Spinal cord (tissue), 10 donors: ENCODE data around the gene KRT6A. TPM values are rescaled to one million over a fixed set of nuclear protein-coding genes. Genes with fewer than 3 reads are reported as not detected.
"Not testable (repeated sequence)": the region's sequence is repeated elsewhere in the genome, so short reads cannot be mapped to it uniquely, and the experiment has no call there.

ENCODE experiments used
- DNase-seq, 6 donors: peaks; one replicate each; pipeline versions ENCODE4 v3.0.0 to v3.0.0-alpha.2; 2013 to 2015; ENCODE audit warnings: low spot score in 6 of 6, low read depth in 4 of 6
- H3K27ac ChIP-seq: one replicate; pipeline ENCODE4 v1.5.1; 2013; ENCODE audit warnings: low read depth, low read length, control low read depth
- H3K27me3 ChIP-seq: one replicate; pipeline ENCODE4 v1.6.1; 2013; ENCODE audit warnings: low read length; ENCODE audit not compliant: control insufficient read depth, insufficient read depth
- H3K36me3 ChIP-seq: one replicate; pipeline ENCODE4 v1.6.1; 2013; ENCODE audit warnings: low read length; ENCODE audit not compliant: control insufficient read depth, insufficient read depth
- H3K4me1 ChIP-seq: one replicate; pipeline ENCODE4 v1.6.1; 2013; ENCODE audit warnings: low read length; ENCODE audit not compliant: control insufficient read depth, insufficient read depth
- H3K4me3 ChIP-seq: one replicate; pipeline ENCODE4 v1.5.1; 2013; ENCODE audit warnings: low read depth, low read length, control low read depth
- H3K9me3 ChIP-seq: one replicate; pipeline ENCODE4 v1.6.1; 2013; ENCODE audit warnings: low read length; ENCODE audit not compliant: control insufficient read depth, insufficient read depth
- WGBS: methylation state at CpG from one replicate; pipeline ENCODE4 v1.1.5; 2013; ENCODE audit warnings: missing lambda C conversion rate; ENCODE audit not compliant: insufficient coverage; 5-methylcytosine and 5-hydroxymethylcytosine counted together
- polyA plus RNA-seq, 2 donors: library from polyadenylated mRNA; unstranded; fragments of 120-200 nt; gene quantifications; one replicate each; pipeline ENCODE4 v1.2.1, GENCODE V29; 2013; ENCODE audit not compliant: insufficient read length in 2 of 2
- total RNA-seq, 2 donors: library from RNA; depleted of rRNA in 1 of 2; stranded (reverse); fragments of 120-200 nt in 1 of 2; fragments of >200 nt in 1 of 2; gene quantifications; one replicate each; pipeline versions ENCODE4 v1.2.3 to v1.2.4, GENCODE V29; 2013 to 2014
- donor health status: healthy.

Gene KRT6A
- total and polyA plus RNA-seq, 4 donors, result not detected

DNA sequence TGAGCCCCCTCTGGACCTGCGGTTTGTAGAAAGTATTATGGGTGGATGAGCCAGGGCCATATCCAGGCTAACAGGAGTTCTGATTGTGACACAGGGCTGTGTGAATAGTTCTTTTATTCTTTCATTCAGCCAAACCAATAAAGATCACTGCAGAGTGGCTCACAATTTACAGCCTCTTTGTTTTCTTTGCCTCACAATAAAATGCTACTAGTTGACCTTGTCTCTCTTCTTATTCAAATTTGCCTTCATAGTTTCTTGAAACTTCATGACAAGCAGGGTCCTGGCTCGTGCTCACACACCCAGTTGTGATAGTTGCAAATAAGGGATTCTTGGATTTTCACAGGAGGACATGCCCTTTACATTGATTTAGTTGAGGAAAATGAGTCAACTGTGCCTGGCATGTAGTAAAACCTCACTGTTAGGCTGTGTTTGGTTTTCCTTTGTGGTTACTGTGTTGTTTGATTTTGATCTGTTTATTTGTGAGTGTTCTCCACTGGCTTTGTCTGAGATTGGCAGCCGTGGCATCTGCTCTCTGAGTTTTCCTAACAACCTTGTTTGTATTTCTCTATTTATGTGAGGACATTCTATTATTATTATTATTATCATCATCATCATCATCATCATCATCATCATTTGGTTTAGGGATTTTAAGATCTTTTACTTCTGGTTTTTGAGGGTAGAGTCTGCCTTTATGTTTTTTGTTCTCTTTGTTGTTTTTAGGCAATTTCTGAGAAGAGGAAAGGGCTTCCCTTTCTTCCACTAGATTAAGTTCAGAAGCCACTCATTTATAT is 38.5 kb downstream of the KRT6A start:
- 29% methylated on average over 1 of the region's 3 CpGs for WGBS
- Histone ChIP-seq H3K27me3 (no peaks in the 10 kb centered on the region), H3K4me3 (no peak overlapping the region), H3K36me3 (no peaks in the 10 kb centered on the region), H3K27ac (no peak overlapping the region), H3K9me3 (no peaks in the 10 kb centered on the region), H3K4me1 (no peaks in the 10 kb centered on the region)
- no peak for DNase-seq

DNA sequence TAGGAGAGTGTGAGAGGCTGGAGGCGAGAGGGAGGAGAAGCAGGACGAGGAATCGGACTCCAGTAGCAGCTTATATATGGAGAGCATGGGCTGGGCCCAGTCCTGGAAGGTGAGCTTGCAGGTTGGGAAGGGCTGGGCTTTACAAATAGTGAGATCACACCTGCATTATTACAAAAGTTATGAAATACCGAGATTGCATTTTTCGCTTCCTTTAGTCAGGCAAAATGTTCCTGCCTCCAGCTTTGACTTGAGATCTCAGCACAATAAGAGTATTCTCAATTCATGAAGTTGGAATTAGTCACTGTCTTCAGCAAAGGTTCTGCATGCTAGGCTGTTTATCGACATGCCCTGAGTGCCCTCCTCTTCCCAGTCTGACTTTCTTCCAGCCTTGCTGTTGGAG is 41.0 kb downstream of the KRT6A start, which contains the start of gene KRT6B:
TSS of gene KRT6B (minus strand) at position 46 of the 400 bp plus-strand sequence. CDS start 68 bp downstream, outside the sequence.
- DNase-seq, result no peak
- Histone ChIP-seq H3K27ac (no peak within 1 kb of the TSS), H3K9me3 (no peaks in the 10 kb centered on the region), H3K4me1 (no peaks in the 10 kb centered on the region), H3K36me3 (no peaks in the 10 kb centered on the region), H3K4me3 (no peak within 1 kb of the TSS), H3K27me3 (no peaks in the 10 kb centered on the region)
- 86% methylated on average over 4 of the region's 6 CpGs for WGBS

DNA sequence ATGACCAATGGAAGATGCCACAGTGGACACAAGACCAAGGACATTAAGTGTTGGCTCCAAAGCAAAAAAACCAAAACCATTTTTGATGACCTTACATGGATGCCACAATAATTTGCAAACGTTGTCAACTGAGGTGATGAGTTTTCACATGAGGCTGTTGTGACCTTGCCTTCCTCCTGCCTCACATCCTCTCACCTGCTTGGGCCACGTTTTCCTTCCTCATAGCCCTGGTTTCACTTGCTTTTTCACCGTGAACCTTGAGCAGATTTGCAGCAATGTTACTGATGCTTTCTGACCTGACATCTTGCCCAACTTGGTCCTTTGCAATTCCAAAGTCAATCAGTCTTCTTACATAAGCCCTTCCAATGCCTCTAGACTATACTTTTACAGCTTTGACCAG is 44.8 kb downstream of the KRT6A start:
- Histone ChIP-seq H3K4me3 (no peak overlapping the region), H3K4me1 (no peaks in the 10 kb centered on the region), H3K36me3 (no peaks in the 10 kb centered on the region), H3K9me3 (no peaks in the 10 kb centered on the region), H3K27me3 (no peaks in the 10 kb centered on the region), H3K27ac (no peak overlapping the region)
- WGBS, result 73% methylated on average over 3 of the region's 3 CpGs
- DNase-seq, result no peak

DNA sequence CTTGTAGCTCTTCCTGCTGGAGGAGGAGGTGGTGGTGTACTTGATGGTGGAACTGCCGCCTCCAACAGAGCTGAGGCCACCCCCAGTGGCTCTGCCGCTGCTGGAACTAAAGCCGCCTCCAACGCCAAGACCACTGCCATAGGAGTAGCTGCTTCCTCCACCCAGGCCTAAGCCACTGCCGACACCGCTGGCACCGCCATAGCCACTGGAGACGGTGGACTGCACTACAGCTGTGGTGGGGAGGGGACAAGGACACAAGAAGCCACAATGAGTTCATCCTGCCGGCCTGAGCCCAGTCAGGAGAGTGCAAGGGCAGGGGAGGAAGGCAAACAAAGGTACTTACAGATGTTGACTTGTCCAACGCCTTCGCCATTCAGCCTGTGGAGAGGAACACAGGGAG is 45.9 kb downstream of the KRT6A start:
- H3K4me3 ChIP-seq, H3K4me1 ChIP-seq, H3K27me3 ChIP-seq, H3K9me3 ChIP-seq, H3K27ac ChIP-seq, H3K36me3 ChIP-seq, DNase-seq: not testable (repeated sequence)
- 85% methylated on average over 4 of the region's 11 CpGs for WGBS

DNA sequence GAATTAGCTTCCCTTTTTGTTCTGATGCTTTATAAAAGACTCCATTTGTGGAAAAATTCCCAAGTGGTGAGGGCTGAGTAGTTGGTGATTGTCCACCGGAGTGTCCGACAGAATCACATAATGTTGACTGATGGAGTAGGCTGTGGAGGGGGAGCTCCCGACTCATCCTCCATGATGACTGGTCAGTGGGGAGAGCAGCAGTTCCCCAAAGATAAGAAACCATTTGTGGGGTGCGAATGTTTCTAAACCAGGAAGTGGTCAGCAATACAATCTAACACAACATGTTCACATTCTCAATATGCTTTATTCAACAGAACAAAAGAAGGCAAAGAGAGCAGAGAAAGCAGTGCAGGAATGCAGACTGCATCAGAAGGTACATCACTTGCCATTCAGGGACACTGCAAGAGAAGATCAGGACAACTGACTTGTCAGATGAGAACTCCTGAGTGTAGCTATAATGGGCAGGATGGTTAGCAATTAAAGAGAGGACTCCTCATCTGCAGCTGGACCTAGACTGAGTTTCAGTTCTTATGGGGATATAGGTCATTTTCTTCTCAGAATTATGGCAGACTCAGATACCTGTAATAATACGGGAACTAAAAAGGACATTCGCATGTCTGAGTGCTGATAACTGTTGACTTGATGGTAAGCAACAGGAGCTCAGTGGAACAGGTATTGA is 46.6 kb downstream of the KRT6A start:
- H3K9me3 ChIP-seq, result no peaks in the 10 kb centered on the region
- no peak for DNase-seq
- no peaks in the 10 kb centered on the region for H3K27me3 ChIP-seq
- H3K4me1 ChIP-seq, result no peaks in the 10 kb centered on the region
- H3K4me3 ChIP-seq, result no peak overlapping the region
- H3K27ac ChIP-seq, result no peak overlapping the region
- 87% methylated on average over 4 of the region's 6 CpGs for WGBS
- H3K36me3 ChIP-seq, result no peaks in the 10 kb centered on the region

DNA sequence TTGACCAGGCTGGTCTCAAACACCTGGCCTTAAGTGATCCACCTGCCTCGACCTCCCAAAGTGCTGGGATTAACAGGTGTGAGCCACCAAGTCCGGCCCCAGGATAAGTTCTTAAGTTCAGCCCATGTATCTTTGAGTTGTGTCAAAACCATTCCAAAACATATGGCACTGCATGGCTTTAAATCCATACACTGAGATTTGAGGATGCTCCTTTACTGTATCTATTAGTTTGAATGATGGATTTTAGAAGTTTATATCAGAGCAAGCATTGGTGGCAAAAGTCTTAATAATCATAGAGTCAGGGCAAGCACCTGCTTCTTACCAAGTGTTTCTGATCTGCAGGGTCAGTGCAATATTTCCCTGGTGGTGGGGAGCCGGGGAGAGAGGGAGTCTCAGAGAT is 47.2 kb downstream of the KRT6A start:
- no peaks in the 10 kb centered on the region for H3K36me3 ChIP-seq
- no peak overlapping the region for H3K4me3 ChIP-seq
- H3K9me3 ChIP-seq, result no peaks in the 10 kb centered on the region
- H3K27me3 ChIP-seq, result no peaks in the 10 kb centered on the region
- WGBS, result 86% methylated on average over 2 of the region's 3 CpGs
- no peak for DNase-seq
- H3K4me1 ChIP-seq, result no peaks in the 10 kb centered on the region
- H3K27ac ChIP-seq, result no peak overlapping the region

DNA sequence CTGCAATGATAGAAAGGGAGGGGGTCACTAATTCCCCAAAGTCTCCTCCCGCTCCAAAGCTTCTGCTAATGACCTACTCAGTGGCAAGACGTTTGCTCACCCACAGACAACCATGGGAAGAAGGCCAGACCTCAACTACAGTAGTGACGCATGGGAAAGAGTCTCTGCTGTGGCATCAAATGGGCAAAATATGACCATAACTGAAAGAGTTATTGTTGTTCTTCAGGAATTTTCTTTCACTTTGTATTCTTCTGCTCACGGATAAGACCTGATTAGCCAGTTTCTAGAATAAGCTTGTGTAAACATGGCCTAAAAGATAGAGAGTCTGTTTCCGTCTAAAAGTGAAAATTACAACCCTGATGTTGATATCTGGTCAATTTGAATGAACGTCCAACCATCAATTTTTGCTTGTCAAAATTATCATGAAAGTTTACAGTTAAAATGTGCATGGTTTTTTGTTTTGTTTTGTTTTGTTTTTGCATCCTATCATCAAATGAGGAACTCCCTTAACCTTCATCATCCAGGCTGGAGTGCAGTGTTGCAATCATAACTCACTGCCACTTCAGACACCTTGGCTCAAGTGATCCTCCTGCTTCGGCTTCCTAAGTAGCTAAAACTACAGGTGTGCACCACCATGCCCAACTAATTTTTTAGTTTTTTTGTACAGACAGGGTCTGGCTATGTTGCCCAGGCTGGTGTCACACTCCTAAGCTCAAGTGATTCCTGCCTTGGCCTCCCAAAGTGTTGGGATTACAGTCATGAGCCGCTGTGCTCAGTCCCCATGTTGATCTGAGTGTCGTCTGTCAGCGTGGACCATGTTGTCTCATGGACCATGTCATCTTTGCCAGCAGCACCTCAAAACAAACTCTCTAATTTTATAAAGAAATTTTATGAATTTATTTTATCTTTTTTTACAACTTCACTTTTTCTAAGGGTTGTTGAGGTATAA is 48.1 kb downstream of the KRT6A start:
- Histone ChIP-seq H3K9me3 (no peaks in the 10 kb centered on the region), H3K27me3 (no peaks in the 10 kb centered on the region), H3K27ac (no peak overlapping the region), H3K36me3 (no peaks in the 10 kb centered on the region), H3K4me3 (no peak overlapping the region), H3K4me1 (no peaks in the 10 kb centered on the region)
- DNase-seq, result no peak
- 100% methylated on average over 2 of the region's 10 CpGs for WGBS

DNA sequence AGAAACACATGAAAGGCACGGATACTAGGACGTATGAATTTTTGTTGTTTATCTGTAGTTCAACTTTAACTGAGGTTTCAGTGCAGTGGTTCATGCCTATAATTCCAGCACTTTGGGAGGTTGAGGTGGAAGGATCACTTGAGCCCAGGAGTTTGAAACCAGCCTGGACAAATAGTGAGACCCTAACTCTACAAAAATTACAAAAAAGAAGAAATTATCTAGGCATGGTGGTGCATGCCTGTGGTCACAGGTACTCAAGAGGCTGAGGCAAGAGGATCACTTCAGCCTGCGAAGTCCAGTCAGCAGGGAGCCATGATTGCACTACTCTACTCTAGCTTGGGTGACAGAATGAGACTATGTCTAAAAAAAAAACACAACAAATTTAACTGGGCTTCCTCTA is 49.1 kb downstream of the KRT6A start:
- Histone ChIP-seq H3K36me3 (no peaks in the 10 kb centered on the region), H3K27ac (no peak overlapping the region), H3K9me3 (no peaks in the 10 kb centered on the region), H3K4me3 (no peak overlapping the region), H3K27me3 (no peaks in the 10 kb centered on the region), H3K4me1 (no peaks in the 10 kb centered on the region)
- DNase-seq, result no peak
- 100% methylated on average over 2 of the region's 3 CpGs for WGBS

DNA sequence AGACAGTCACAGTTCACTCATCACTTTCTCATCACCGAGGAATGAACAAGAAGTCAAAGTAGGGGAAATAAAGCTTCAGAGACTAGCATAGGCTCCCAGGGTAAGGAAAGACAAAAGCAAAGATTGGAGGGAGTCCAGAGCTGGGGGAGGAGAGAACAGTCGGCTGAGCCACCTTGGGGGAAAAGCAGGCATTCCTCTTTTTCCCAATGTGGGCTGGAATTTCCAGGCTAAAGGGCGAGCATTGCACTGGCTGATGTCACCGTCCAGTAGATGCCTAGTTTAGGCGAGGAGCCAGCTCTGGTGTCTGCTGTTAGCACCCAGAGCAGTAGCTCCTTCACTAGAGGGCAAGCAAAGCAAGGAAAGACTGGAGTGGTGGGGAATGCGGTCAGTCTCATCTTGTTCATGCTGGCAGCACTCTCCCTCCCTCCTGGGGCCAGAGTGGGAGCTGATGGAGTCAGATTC is 50.4 kb downstream of the KRT6A start:
- no peaks in the 10 kb centered on the region for H3K9me3 ChIP-seq
- no peaks in the 10 kb centered on the region for H3K36me3 ChIP-seq
- H3K27me3 ChIP-seq, result no peaks in the 10 kb centered on the region
- no peak overlapping the region for H3K27ac ChIP-seq
- WGBS, result 44% methylated on average over 5 of the region's 6 CpGs
- no peak overlapping the region for H3K4me3 ChIP-seq
- no peaks in the 10 kb centered on the region for H3K4me1 ChIP-seq
- DNase-seq, result no peak
